H9 (cell line): Measurements from ENCODE around the gene OST4. TPM values are rescaled to one million over a fixed set of nuclear protein-coding genes. Genes with fewer than 3 reads are reported as not detected.

Experiments
- DNase-seq: peaks from one replicate; pipeline ENCODE4 v3.0.0-alpha.2; 2017
- H2AFZ ChIP-seq: one replicate; pipeline ENCODE4 v1.6.1; 2013; ENCODE audit warnings: mild to moderate bottlenecking, low read length, control low read depth, moderate library complexity
- H2AK5ac ChIP-seq: 2 replicates; pipeline ENCODE4 v1.6.1; 2013; ENCODE audit warnings: low read length, control low read depth, mixed read lengths; ENCODE audit not compliant: insufficient read length
- H2BK120ac ChIP-seq: one replicate; pipeline ENCODE4 v1.6.1; 2013; ENCODE audit warnings: low read depth, mild to moderate bottlenecking, low read length, control low read depth, inconsistent platforms; ENCODE audit not compliant: poor library complexity, severe bottlenecking
- H2BK12ac ChIP-seq: 2 replicates; pipeline ENCODE4 v1.6.1; 2013; ENCODE audit warnings: low read length, control low read depth, mixed read lengths, low read depth; ENCODE audit not compliant: insufficient read length
- H2BK15ac ChIP-seq: 2 replicates; pipeline ENCODE4 v1.6.1; 2013; ENCODE audit warnings: low read depth, low read length, control low read depth
- H2BK20ac ChIP-seq: one replicate; pipeline ENCODE4 v1.6.1; 2013; ENCODE audit warnings: low read depth, mild to moderate bottlenecking, low read length, control low read depth, inconsistent platforms; ENCODE audit not compliant: poor library complexity, severe bottlenecking
- H2BK5ac ChIP-seq: 2 replicates; pipeline ENCODE4 v1.6.1; 2013; ENCODE audit warnings: low read length, control low read depth, mixed read lengths; ENCODE audit not compliant: insufficient read length
- H3K14ac ChIP-seq: 2 replicates; pipeline ENCODE4 v1.6.1; 2013; ENCODE audit warnings: low read length, control low read depth; ENCODE audit not compliant: insufficient read depth
- H3K18ac ChIP-seq: 2 replicates; pipeline ENCODE4 v1.6.1; 2013; ENCODE audit warnings: low read depth, mild to moderate bottlenecking, mixed read lengths, low read length, control low read depth; ENCODE audit not compliant: insufficient read length
- H3K23ac ChIP-seq: 2 replicates; pipeline ENCODE4 v1.6.1; 2013; ENCODE audit warnings: low read length, control low read depth, mixed read lengths, low read depth; ENCODE audit not compliant: insufficient read length
- H3K23me2 ChIP-seq: 2 replicates; pipeline ENCODE4 v1.6.1; 2013; ENCODE audit warnings: low read depth, mild to moderate bottlenecking, mixed read lengths, low read length, control low read depth; ENCODE audit not compliant: insufficient read length, poor library complexity, severe bottlenecking
- H3K27ac ChIP-seq: 2 replicates; pipeline ENCODE4 v1.5.1; 2013; ENCODE audit warnings: low read length, control low read depth, mixed read lengths, low read depth; ENCODE audit not compliant: insufficient read length
- H3K27me3 ChIP-seq: 2 replicates; pipeline ENCODE4 v1.6.1; 2013; ENCODE audit warnings: low read length, control low read depth, inconsistent platforms; ENCODE audit not compliant: insufficient read depth
- H3K4ac ChIP-seq: 2 replicates; pipeline ENCODE4 v1.6.1; 2013; ENCODE audit warnings: low read depth, mild to moderate bottlenecking, control low read depth, inconsistent platforms, low read length, moderate library complexity
- H3K4me1 ChIP-seq: 2 replicates; pipeline ENCODE4 v1.6.1; 2013; ENCODE audit warnings: low read length, control low read depth, inconsistent platforms; ENCODE audit not compliant: insufficient read depth
- H3K4me2 ChIP-seq: 2 replicates; pipeline ENCODE4 v1.6.1; 2013; ENCODE audit warnings: low read length, control low read depth, mixed read lengths; ENCODE audit not compliant: insufficient read length, insufficient read depth
- H3K56ac ChIP-seq: 2 replicates; pipeline ENCODE4 v1.6.1; 2013; ENCODE audit warnings: low read depth, mild to moderate bottlenecking, mixed read lengths, low read length, control low read depth; ENCODE audit not compliant: insufficient read length
- H3K79me1 ChIP-seq: 2 replicates; pipeline ENCODE4 v1.6.1; 2013; ENCODE audit warnings: low read depth, mild to moderate bottlenecking, moderate library complexity, low read length, control low read depth, inconsistent platforms; ENCODE audit not compliant: insufficient read depth, poor library complexity, severe bottlenecking
- H3K79me2 ChIP-seq: 2 replicates; pipeline ENCODE4 v1.6.1; 2013; ENCODE audit warnings: low read length, control low read depth, inconsistent platforms; ENCODE audit not compliant: insufficient read depth
- H3K9ac ChIP-seq: 2 replicates; pipeline ENCODE4 v1.6.1; 2013; ENCODE audit warnings: low read length, control low read depth, mixed read lengths; ENCODE audit not compliant: insufficient read length; ENCODE audit errors: extremely low read depth
- H3K9me3 ChIP-seq: one replicate; pipeline ENCODE4 v1.6.1; 2013; ENCODE audit warnings: low read depth, low read length, inconsistent platforms; ENCODE audit not compliant: control insufficient read depth
- H3T11ph ChIP-seq: one replicate; pipeline ENCODE4 v1.6.1; 2013; ENCODE audit warnings: mild to moderate bottlenecking, low read length, control low read depth, inconsistent platforms
- H4K20me1 ChIP-seq: one replicate; pipeline ENCODE4 v1.6.1; 2013; ENCODE audit not compliant: control insufficient read depth, insufficient read length, insufficient read depth
- H4K5ac ChIP-seq: 2 replicates; pipeline ENCODE4 v1.6.1; 2013; ENCODE audit warnings: low read depth, mild to moderate bottlenecking, mixed read lengths, low read length, control low read depth; ENCODE audit not compliant: insufficient read length
- H4K8ac ChIP-seq: replicated peaks from 2 replicates; pipeline ENCODE4 v1.6.1; 2013; ENCODE audit warnings: low read length, control low read depth, mixed read lengths, low read depth; ENCODE audit not compliant: insufficient read length
- H4K91ac ChIP-seq: 2 replicates; pipeline ENCODE4 v1.6.1; 2013; ENCODE audit warnings: low read depth, mild to moderate bottlenecking, moderate library complexity, mixed read lengths, low read length, control low read depth; ENCODE audit not compliant: insufficient read length
- H3K27ac Mint-ChIP-seq, 3 experiments: 2 replicates in 2 of 3; 3 replicates in 1 of 3; pipeline ENCODE4 v1.8.0; 2020 to 2021; ENCODE audit warnings: mixed read lengths in 3 of 3, mild to moderate bottlenecking in 1 of 3, moderate library complexity in 1 of 3
- H3K27me3 Mint-ChIP-seq: 2 replicates; pipeline ENCODE4 v1.8.0; 2021; ENCODE audit warnings: low read depth, mild to moderate bottlenecking, moderate library complexity, mixed read lengths
- H3K36me3 Mint-ChIP-seq, 3 experiments: 2 replicates in 2 of 3; 3 replicates in 1 of 3; pipeline ENCODE4 v1.8.0; 2020 to 2021; ENCODE audit warnings: low read depth in 3 of 3, mixed read lengths in 3 of 3; ENCODE audit not compliant: insufficient read depth in 1 of 3
- H3K4me1 Mint-ChIP-seq, 2 experiments: 2 replicates each; pipeline ENCODE4 v1.8.0; 2020; ENCODE audit warnings: mixed read lengths in 2 of 2
- H3K4me3 Mint-ChIP-seq, 2 experiments: 2 replicates in 1 of 2; 3 replicates in 1 of 2; pipeline ENCODE4 v1.8.0; 2020 to 2021; ENCODE audit warnings: mild to moderate bottlenecking in 2 of 2, mixed read lengths in 2 of 2, moderate library complexity in 1 of 2
- H3K9me3 Mint-ChIP-seq, 2 experiments: 2 replicates in 1 of 2; 3 replicates in 1 of 2; pipeline ENCODE4 v1.8.0; 2020; ENCODE audit warnings: mild to moderate bottlenecking in 2 of 2, mixed read lengths in 2 of 2, moderate library complexity in 1 of 2
- CTCF ChIP-seq: fragments of 200-600 bp; sonication (generic); conservative IDR thresholded peaks from 3 replicates; pipeline ENCODE4 v1.8.0; 2021; ENCODE audit warnings: antibody characterized with exemption, mild to moderate bottlenecking
- WGBS: extraction: QIAGEN DNeasy Blood & Tissue Kit; methylation state at CpG from one replicate; pipeline ENCODE4 v1.1.7; 2013; ENCODE audit warnings: missing lambda C conversion rate, low lambda C conversion rate, mixed read lengths; ENCODE audit not compliant: insufficient read length; ENCODE audit errors: extremely low coverage; 5-methylcytosine and 5-hydroxymethylcytosine counted together
- total RNA-seq: library from RNA; stranded (reverse); gene quantifications from 2 replicates; pipeline ENCODE4 v1.2.1, GENCODE V29; 2021

OST4 gene
- total RNA-seq, 1 experiment from 2014 or later, result 215 TPM

- peaks cover 3% of the 10 kb centered on the region for H4K20me1 ChIP-seq
- no peaks in the 10 kb centered on the region for H3K9me3 Mint-ChIP-seq
- peak overlapping the region in 1 of 3 experiments; percentile 22; a peak in 1 of 7 replicates for H3K27ac Mint-ChIP-seq
These were observed 32.7 kb downstream of the OST4 start for GRCh38 chr2:27038631-27039339.

More at GRCh38 chr2:27038631-27039339, 32.7 kb downstream of the OST4 start:
- H3K14ac ChIP-seq, result no peak overlapping the region
- H3K4ac ChIP-seq, result no peak overlapping the region
- H3K23ac ChIP-seq, result no peak overlapping the region
- no peak overlapping the region for H3K9ac ChIP-seq
- no peak for TF ChIP-seq CTCF
- H3K79me2 ChIP-seq, result no peaks in the 10 kb centered on the region
- no peak for DNase-seq
- H3K79me1 ChIP-seq, result no peaks in the 10 kb centered on the region
- H2AK5ac ChIP-seq, result no peak overlapping the region
- no peak overlapping the region for H3K18ac ChIP-seq
- no peak overlapping the region for H2BK15ac ChIP-seq
- Mint-ChIP-seq H3K4me3 (peak overlapping the region in 1 of 2 experiments; percentile 44; a peak in 1 of 5 replicates), H3K36me3 (peaks cover 24 to 85% (median 79%) of the 10 kb centered on the region in 3 experiments), H3K27me3 (no peaks in the 10 kb centered on the region), H3K4me1 (peaks cover 5 to 9% of the 10 kb centered on the region in 2 experiments)
- no peak overlapping the region for H3K4me2 ChIP-seq
- no peak overlapping the region for H2BK12ac ChIP-seq
- no peak overlapping the region for H2BK5ac ChIP-seq
- no peaks in the 10 kb centered on the region for H3K23me2 ChIP-seq
- H3K27me3 ChIP-seq, result no peaks in the 10 kb centered on the region
- H4K8ac ChIP-seq, result no peak overlapping the region
- no peak overlapping the region for H2AFZ ChIP-seq
- H3K27ac ChIP-seq, result no peak overlapping the region
- H4K91ac ChIP-seq, result no peak overlapping the region
- H3K9me3 ChIP-seq, result no peaks in the 10 kb centered on the region
- H2BK20ac ChIP-seq, result no peak overlapping the region
- H3T11ph ChIP-seq, result no peak overlapping the region
- H3K56ac ChIP-seq, result no peak overlapping the region
- no peaks in the 10 kb centered on the region for H3K4me1 ChIP-seq
- H4K5ac ChIP-seq, result no peak overlapping the region
- H2BK120ac ChIP-seq, result no peak overlapping the region
- no CpG with 5 or more reads among the region's 17 CpGs for WGBS
